HEK293 (cell line): Measurements from ENCODE around the gene TAOK3.

ENCODE experiments used
- ZNF132 ChIP-seq: fragments of 450-650 bp; formaldehyde crosslinking; IDR thresholded peaks from 2 replicates; pipeline ENCODE4 v1.5.1; 2017; ENCODE audit warnings: missing biosample characterization, missing genetic modification characterization, borderline replicate concordance
- ZNF239 ChIP-seq: fragments of 450-650 bp; formaldehyde crosslinking; IDR thresholded peaks from 2 replicates; pipeline ENCODE4 v1.5.1; 2016; ENCODE audit warnings: missing biosample characterization, missing genetic modification characterization
- ZNF549 ChIP-seq: fragments of 450-650 bp; IDR thresholded peaks from 2 replicates; pipeline ENCODE4 v1.5.1; 2018; ENCODE audit warnings: missing biosample characterization, missing genetic modification characterization, mild to moderate bottlenecking, inconsistent platforms, moderate library complexity

DNA sequence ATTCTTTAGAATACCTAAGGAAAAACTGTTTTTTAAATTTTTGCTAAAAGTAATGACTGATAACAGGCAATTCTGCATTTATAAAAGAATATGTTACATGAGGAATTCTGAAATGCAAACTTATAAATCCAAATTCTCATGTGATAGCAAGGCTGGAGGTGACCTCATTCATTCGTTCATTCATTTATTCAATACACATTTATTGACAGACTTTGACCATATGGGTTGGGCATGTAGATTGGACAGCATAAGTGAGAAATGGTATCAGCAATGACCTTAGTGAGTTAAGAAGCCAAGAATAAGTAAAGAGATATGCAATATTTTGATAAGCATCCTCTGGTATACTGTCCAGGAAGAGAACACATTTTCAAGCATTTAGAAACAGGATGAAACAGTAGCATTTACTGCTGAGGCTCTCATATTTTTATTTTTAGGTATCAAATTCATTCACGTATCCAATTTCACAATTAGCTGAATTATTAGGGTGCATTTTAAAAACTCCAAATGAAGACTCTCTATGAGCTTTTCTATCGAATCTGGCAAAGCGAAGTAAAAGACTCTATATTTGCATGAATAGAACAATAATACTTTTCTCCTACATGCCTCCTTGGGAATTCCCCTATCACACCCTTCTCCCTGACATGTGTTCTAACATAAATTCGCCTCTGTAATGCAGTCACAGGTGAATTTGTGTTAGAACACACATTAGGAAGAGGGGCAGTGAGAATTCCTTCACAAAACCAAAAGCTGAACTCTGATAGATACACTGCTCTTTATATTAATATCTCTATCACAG lies 186.9 kb downstream of the TAOK3 start:
- TF ChIP-seq ZNF132 (tag by site-specific recombination) (no peak), ZNF239 (no peak), ZNF549 (tag by site-specific recombination) (no peak)
